Loucy (cell line): Measurements from ENCODE around the gene SCIN.

ENCODE experiments used
- CTCF ChIP-seq: fragments of 200-600 bp; sonication (generic); conservative IDR thresholded peaks from 2 replicates; pipeline ENCODE4 v1.5.1; 2014; ENCODE audit warnings: mild to moderate bottlenecking, antibody characterized with exemption, low read length
- EZH2phosphoT487 ChIP-seq: fragments of 200-600 bp; IDR thresholded peaks from 2 replicates; pipeline ENCODE4 v1.6.1; 2018; ENCODE audit warnings: antibody characterized with exemption, mild to moderate bottlenecking, moderate library complexity, borderline replicate concordance

- TF ChIP-seq CTCF (no peak), EZH2phosphoT487 (no peak)
Observed at GRCh38 chr7:12620371-12620770, 49.9 kb downstream of the SCIN start.
